ENCODE results near the gene HHAT. TPM values are rescaled to one million over a fixed set of nuclear protein-coding genes. Genes with fewer than 3 reads are reported as not detected.

The HHAT gene
- total RNA-seq, 4 donors from 2014 or later: 0.31 to 0.33 (median 0.33) TPM; not detected in 1

DNA sequence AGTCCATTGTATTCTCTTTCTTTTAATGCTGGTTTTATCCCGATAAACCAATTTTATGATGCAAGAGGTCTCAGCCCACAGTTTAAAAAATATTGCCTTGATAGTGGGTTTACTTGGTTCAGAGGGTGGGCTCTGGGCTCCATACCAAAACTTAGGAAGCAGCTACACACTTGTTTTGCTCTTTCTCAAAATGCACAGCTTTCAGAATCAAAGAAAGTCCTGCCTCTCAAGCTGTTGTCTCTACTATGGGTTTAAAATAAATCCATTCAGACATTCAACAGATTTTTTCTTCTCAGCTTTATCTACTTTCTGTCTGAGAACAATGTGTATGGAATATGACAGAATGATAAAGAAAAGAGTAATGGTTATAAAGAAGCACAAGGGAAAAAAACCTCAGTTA is 14.8 kb upstream of the HHAT start:
- Histone ChIP-seq H3K27me3 (no peaks in the 10 kb centered on the region), H3K36me3 (no peaks in the 10 kb centered on the region), H3K4me3 (no peak overlapping the region), H3K27ac (no peak overlapping the region), H3K9me3 (no peaks in the 10 kb centered on the region), H3K4me1 (no peaks in the 10 kb centered on the region)
- in situ Hi-C loops (cut with MboI; ENCODE audit: low sequenced_read_pairs in 4 of 4): loop anchor here (5.0 to 25.0 kb wide), 4 partner anchors 167 to 452 kb away; no protein-coding TSS in a partner anchor
- TF ChIP-seq, protein P1, sequence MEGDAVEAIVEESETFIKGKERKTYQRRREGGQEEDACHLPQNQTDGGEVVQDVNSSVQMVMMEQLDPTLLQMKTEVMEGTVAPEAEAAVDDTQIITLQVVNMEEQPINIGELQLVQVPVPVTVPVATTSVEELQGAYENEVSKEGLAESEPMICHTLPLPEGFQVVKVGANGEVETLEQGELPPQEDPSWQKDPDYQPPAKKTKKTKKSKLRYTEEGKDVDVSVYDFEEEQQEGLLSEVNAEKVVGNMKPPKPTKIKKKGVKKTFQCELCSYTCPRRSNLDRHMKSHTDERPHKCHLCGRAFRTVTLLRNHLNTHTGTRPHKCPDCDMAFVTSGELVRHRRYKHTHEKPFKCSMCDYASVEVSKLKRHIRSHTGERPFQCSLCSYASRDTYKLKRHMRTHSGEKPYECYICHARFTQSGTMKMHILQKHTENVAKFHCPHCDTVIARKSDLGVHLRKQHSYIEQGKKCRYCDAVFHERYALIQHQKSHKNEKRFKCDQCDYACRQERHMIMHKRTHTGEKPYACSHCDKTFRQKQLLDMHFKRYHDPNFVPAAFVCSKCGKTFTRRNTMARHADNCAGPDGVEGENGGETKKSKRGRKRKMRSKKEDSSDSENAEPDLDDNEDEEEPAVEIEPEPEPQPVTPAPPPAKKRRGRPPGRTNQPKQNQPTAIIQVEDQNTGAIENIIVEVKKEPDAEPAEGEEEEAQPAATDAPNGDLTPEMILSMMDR (IDR thresholded peaks at IDR 0.05 in 4 of 5, conservative IDR thresholded peaks at IDR 0.05 in 1 of 5): no peak
- ATAC-seq (no peak), DNase-seq (no peak)
- intact Hi-C loops (cut with DNase I; ENCODE audit: low total_unique reads): loop anchor here (5.0 kb wide), 1 partner anchor 72 kb away; no protein-coding TSS in a partner anchor

- ATAC-seq: no peak
- no peak for DNase-seq
- H3K4me1 ChIP-seq: no peaks in the 10 kb centered on the region
- no peak overlapping the region for H3K27ac ChIP-seq
- H3K36me3 ChIP-seq: no peaks in the 10 kb centered on the region
- no peaks in the 10 kb centered on the region for H3K9me3 ChIP-seq
- H3K4me3 ChIP-seq: no peak overlapping the region
- no peaks in the 10 kb centered on the region for H3K27me3 ChIP-seq
- in situ Hi-C loops (cut with MboI; ENCODE audit: low sequenced_read_pairs in 4 of 4) (loop anchor here (10.0 to 25.0 kb wide), 2 partner anchors 171 to 453 kb away; no protein-coding TSS in a partner anchor), intact Hi-C loops (cut with DNase I; ENCODE audit: low total_unique reads) (no loop called here)
- TF ChIP-seq, protein P1 (IDR thresholded peaks at IDR 0.05 in 4 of 5, conservative IDR thresholded peaks at IDR 0.05 in 1 of 5): no peak
- TF ChIP-seq POLR2A (IDR thresholded peaks at IDR 0.05): no peak
These were observed 13.2 kb upstream of the HHAT start for GRCh38 chr1:210315529-210315928.

- in situ Hi-C loops (cut with MboI; ENCODE audit: low sequenced_read_pairs in 4 of 4): loop anchor here (25.0 kb wide), 1 partner anchor 459 kb away; no protein-coding TSS in a partner anchor
- intact Hi-C loops (cut with DNase I; ENCODE audit: low total_unique reads): no loop called here
- Histone ChIP-seq H3K9me3 (no peaks in the 10 kb centered on the region), H3K36me3 (no peaks in the 10 kb centered on the region), H3K27ac (no peak overlapping the region), H3K4me3 (no peak overlapping the region), H3K27me3 (no peaks in the 10 kb centered on the region), H3K4me1 (no peaks in the 10 kb centered on the region)
- DNase-seq (no peak), ATAC-seq (no peak)
- no peak for TF ChIP-seq POLR2A (IDR thresholded peaks at IDR 0.05)
- TF ChIP-seq, protein P1 (IDR thresholded peaks at IDR 0.05 in 4 of 5, conservative IDR thresholded peaks at IDR 0.05 in 1 of 5): no peak
These were observed 7.6 kb upstream of the HHAT start for GRCh38 chr1:210321131-210321530.

DNA sequence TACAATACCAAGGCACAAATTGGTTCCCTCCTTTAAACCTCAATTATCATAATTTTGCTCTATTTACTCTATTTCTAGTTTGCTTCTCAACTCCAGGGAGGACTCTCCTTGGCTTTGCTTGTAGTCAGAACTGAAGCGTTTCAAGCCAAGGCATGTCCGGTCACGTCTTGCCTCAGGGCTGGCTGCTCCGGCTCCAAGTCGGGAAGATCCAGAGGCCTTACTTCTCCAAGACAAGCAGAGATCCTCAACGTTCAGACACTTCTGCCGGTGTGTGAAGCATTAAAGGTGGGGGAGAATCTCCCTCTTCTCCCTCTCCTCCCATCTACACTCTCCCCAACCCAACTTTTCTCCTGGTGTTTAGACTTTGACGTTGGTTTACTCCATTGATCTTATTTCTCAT is 7.2 kb upstream of the HHAT start:
- Histone ChIP-seq H3K27ac (no peak overlapping the region), H3K4me1 (no peaks in the 10 kb centered on the region), H3K36me3 (no peaks in the 10 kb centered on the region), H3K27me3 (no peaks in the 10 kb centered on the region), H3K9me3 (no peaks in the 10 kb centered on the region), H3K4me3 (no peak overlapping the region)
- no peak for DNase-seq
- ATAC-seq: no peak
- TF ChIP-seq POLR2A (IDR thresholded peaks at IDR 0.05): no peak
- TF ChIP-seq, protein P1 (IDR thresholded peaks at IDR 0.05 in 4 of 5, conservative IDR thresholded peaks at IDR 0.05 in 1 of 5): no peak
- in situ Hi-C loops (cut with MboI; ENCODE audit: low sequenced_read_pairs in 4 of 4): loop anchor here (25.0 kb wide), 1 partner anchor 459 kb away; no protein-coding TSS in a partner anchor
- intact Hi-C loops (cut with DNase I; ENCODE audit: low total_unique reads): no loop called here

DNA sequence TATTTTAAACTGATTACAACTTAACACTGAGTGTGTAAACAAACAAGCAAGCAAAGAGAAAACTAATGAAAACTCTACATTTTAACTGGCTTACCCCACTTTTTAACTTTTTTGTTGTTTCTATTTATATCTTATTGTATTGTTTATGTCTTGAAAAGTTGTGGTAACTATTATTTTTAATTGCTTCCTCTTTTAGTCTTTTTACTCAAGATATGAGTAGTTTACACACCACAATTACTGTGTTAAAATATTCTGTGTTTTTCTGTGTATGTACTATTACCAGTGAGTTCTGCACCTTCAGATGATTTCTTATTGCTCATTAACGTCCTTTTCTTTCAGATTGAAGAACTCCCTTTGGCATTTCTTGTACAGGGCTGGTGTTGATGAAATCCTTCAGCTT is 4.7 kb upstream of the HHAT start:
- ATAC-seq: no peak
- intact Hi-C loops (cut with DNase I; ENCODE audit: low total_unique reads): no loop called here
- H3K36me3 ChIP-seq: no peaks in the 10 kb centered on the region

More for the DNA sequence above, 4.7 kb upstream of the HHAT start:
- Histone ChIP-seq H3K27ac (no peak overlapping the region), H3K4me1 (peaks cover 4 to 5% of the 10 kb centered on the region in 2 donors), H3K9me3 (no peaks in the 10 kb centered on the region), H3K4me3 (no peak overlapping the region), H3K27me3 (no peaks in the 10 kb centered on the region)
- no peak for TF ChIP-seq POLR2A (IDR thresholded peaks at IDR 0.05)
- TF ChIP-seq, protein P1 (IDR thresholded peaks at IDR 0.05 in 4 of 5, conservative IDR thresholded peaks at IDR 0.05 in 1 of 5): no peak
- DNase-seq: no peak
- in situ Hi-C loops (cut with MboI; ENCODE audit: low sequenced_read_pairs in 4 of 4): loop anchor here (25.0 kb wide), 1 partner anchor 462 kb away; no protein-coding TSS in a partner anchor

Measured in gastrocnemius medialis (tissue), 4 donors.